HFFc6 (cell line): ENCODE measurements around the gene BICRAL. TPM values are rescaled to one million over a fixed set of nuclear protein-coding genes. Genes with fewer than 3 reads are reported as not detected.
"Not testable (repeated sequence)": the region's sequence is repeated elsewhere in the genome, so short reads cannot be mapped to it uniquely, and the experiment has no call there.

Experiments
- DNase-seq: peaks from one replicate; pipeline ENCODE4 v3.0.0-alpha.2; 2018
- H3K27ac Mint-ChIP-seq: 2 replicates; pipeline ENCODE4 v1.8.0; 2020; ENCODE audit warnings: mild to moderate bottlenecking, mixed read lengths
- H3K27me3 Mint-ChIP-seq: 2 replicates; pipeline ENCODE4 v1.8.0; 2021; ENCODE audit warnings: mild to moderate bottlenecking, moderate library complexity, mixed read lengths; ENCODE audit not compliant: insufficient read depth
- H3K36me3 Mint-ChIP-seq: 2 replicates; pipeline ENCODE4 v1.8.0; 2021; ENCODE audit warnings: low read depth, mixed read lengths
- H3K4me1 Mint-ChIP-seq: 2 replicates; pipeline ENCODE4 v1.8.0; 2020; ENCODE audit warnings: low read depth, mixed read lengths
- H3K4me3 Mint-ChIP-seq: 2 replicates; pipeline ENCODE4 v1.8.0; 2020; ENCODE audit warnings: mild to moderate bottlenecking, moderate library complexity, mixed read lengths
- H3K9me3 Mint-ChIP-seq: 2 replicates; pipeline ENCODE4 v1.8.0; 2020; ENCODE audit warnings: mild to moderate bottlenecking, mixed read lengths
- CTCF ChIP-seq: fragments of 200-600 bp; sonication (generic); IDR thresholded peaks from 2 replicates; pipeline ENCODE4 v1.5.0; 2021; ENCODE audit warnings: antibody characterized with exemption, mild to moderate bottlenecking
- total RNA-seq, 6 experiments: library from RNA; stranded (reverse); fragmentation: NEBNext Ultra II Directional; extraction: Animal tissue kit (Norgen Biotek cat#: 25700); gene quantifications; 2 replicates in 1 of 6; 3 replicates in 5 of 6; pipeline ENCODE4 v1.2.3, GENCODE V29; 2021

The BICRAL gene
- total RNA-seq, 6 experiments from 2014 or later = 8.0 to 9.8 (median 9.4) TPM

- H3K27me3 Mint-ChIP-seq = no peaks in the 10 kb centered on the region; the same call in none of the 2 replicates
- TF ChIP-seq CTCF = no peak; the same call in 1 of the 2 replicates
- H3K4me3 Mint-ChIP-seq = peak within 1 kb of the TSS; percentile 92
- H3K27ac Mint-ChIP-seq = peak within 1 kb of the TSS; percentile 96
- H3K4me1 Mint-ChIP-seq = peaks cover 19% of the 10 kb centered on the region
- H3K9me3 Mint-ChIP-seq = no peaks in the 10 kb centered on the region
- peak; percentile 89 for DNase-seq
- peaks cover 25% of the 10 kb centered on the region for H3K36me3 Mint-ChIP-seq
These were observed 97.8 kb downstream of the BICRAL start, which contains the start of gene RPL7L1 for GRCh38 chr6:42879372-42880239. Gene RPL7L1, plus strand, starts transcription at chr6:42879616. Its CDS starts 295 bp downstream, at chr6:42879911.

GRCh38 chr6:42880240-42880817 lies 98.5 kb downstream of the BICRAL start:
- not testable (repeated sequence) for H3K9me3 Mint-ChIP-seq, H3K27me3 Mint-ChIP-seq, DNase-seq
- Mint-ChIP-seq H3K36me3 (peaks cover 28% of the 10 kb centered on the region), H3K4me1 (peaks cover 19% of the 10 kb centered on the region), H3K4me3 (peak overlapping the region; percentile 92), H3K27ac (peak overlapping the region; percentile 96)

GRCh38 chr6:42880871-42881270 lies 99.0 kb downstream of the BICRAL start:
- peaks cover 31% of the 10 kb centered on the region for H3K36me3 Mint-ChIP-seq
- H3K4me3 Mint-ChIP-seq = peak overlapping the region; percentile 92
- H3K27me3 Mint-ChIP-seq, H3K9me3 Mint-ChIP-seq, DNase-seq: not testable (repeated sequence)
- peak overlapping the region; percentile 96 for H3K27ac Mint-ChIP-seq
- H3K4me1 Mint-ChIP-seq = peaks cover 19% of the 10 kb centered on the region

GRCh38 chr6:42885702-42886101 lies 103.8 kb downstream of the BICRAL start:
- H3K27ac Mint-ChIP-seq = peak overlapping the region; percentile 6; the same call in 1 of the 2 replicates
- peaks cover 36% of the 10 kb centered on the region for H3K36me3 Mint-ChIP-seq
- H3K4me3 Mint-ChIP-seq = no peak overlapping the region

GRCh38 chr6:42888201-42888600 lies 106.3 kb downstream of the BICRAL start:
- H3K4me3 Mint-ChIP-seq, H3K27me3 Mint-ChIP-seq, DNase-seq, H3K9me3 Mint-ChIP-seq: not testable (repeated sequence)
- H3K4me1 Mint-ChIP-seq = peaks cover 33% of the 10 kb centered on the region
- H3K27ac Mint-ChIP-seq = peak overlapping the region; percentile 58
- peaks cover 30% of the 10 kb centered on the region for H3K36me3 Mint-ChIP-seq

More at GRCh38 chr6:42885702-42886101, 103.8 kb downstream of the BICRAL start:
- no peak for DNase-seq
- Mint-ChIP-seq H3K9me3 (no peaks in the 10 kb centered on the region), H3K27me3 (no peaks in the 10 kb centered on the region; the same call in 1 of the 2 replicates), H3K4me1 (peaks cover 31% of the 10 kb centered on the region)
- no peak for TF ChIP-seq CTCF

GRCh38 chr6:42889815-42890214 lies 108.0 kb downstream of the BICRAL start:
- H3K36me3 Mint-ChIP-seq = peaks cover 14% of the 10 kb centered on the region
- no peaks in the 10 kb centered on the region; the same call in 1 of the 2 replicates for H3K27me3 Mint-ChIP-seq
- DNase-seq = no peak
- peaks cover 30% of the 10 kb centered on the region for H3K4me1 Mint-ChIP-seq
- no peak for TF ChIP-seq CTCF
- H3K27ac Mint-ChIP-seq = peak overlapping the region; percentile 97
- no peaks in the 10 kb centered on the region for H3K9me3 Mint-ChIP-seq
- H3K4me3 Mint-ChIP-seq = peak overlapping the region; percentile 93
